ENCODE data around the gene SYT9. TPM values are rescaled to one million over a fixed set of nuclear protein-coding genes. Genes with fewer than 3 reads are reported as not detected.
"Not testable (repeated sequence)": the region's sequence is repeated elsewhere in the genome, so short reads cannot be mapped to it uniquely, and the experiment has no call there.

The SYT9 gene
- total RNA-seq, 1 donor: 0.09 TPM

- TF ChIP-seq CTCF (IDR thresholded peaks at IDR 0.05; ENCODE audit: insufficient read depth, low read length): no peak
- no peak overlapping the region for H3K4me3 ChIP-seq (ENCODE audit: low read depth, low read length)
- DNase-seq (ENCODE audit: low read depth): no peak
Measured at GRCh38 chr11:7515447-7515886, 263.8 kb downstream of the SYT9 start.

- no peak overlapping the region for H3K4me3 ChIP-seq (ENCODE audit: low read depth, low read length)
- TF ChIP-seq CTCF (IDR thresholded peaks at IDR 0.05; ENCODE audit: insufficient read depth, low read length): no peak
- no peak for DNase-seq (ENCODE audit: low read depth)
Measured at GRCh38 chr11:7516475-7516874, 264.8 kb downstream of the SYT9 start.

- DNase-seq (ENCODE audit: low read depth); H3K4me3 ChIP-seq (ENCODE audit: low read depth, low read length): not testable (repeated sequence)
Measured at GRCh38 chr11:7517743-7518142, 266.0 kb downstream of the SYT9 start.

Small RNAs within 50 kb of the gene (small RNA-seq; reads per million reads assigned to genes)
- not detected for gene MIR302E

Other genes starting within 250 kb of the SYT9 start
- 2.9 and 5.2 TPM in 2 replicates for gene ZNF214, start 231.6 kb upstream of the SYT9 start, total RNA-seq (ENCODE audit: low replicate concordance)
- gene NLRP14, start 231.4 kb upstream of the SYT9 start, total RNA-seq (ENCODE audit: low replicate concordance): 0.18 TPM in 1 of 2 replicates, not detected in the other
- not detected in 2 replicates for gene RBMXL2, start 162.9 kb upstream of the SYT9 start, total RNA-seq (ENCODE audit: low replicate concordance)
- gene OLFML1, start 233.6 kb downstream of the SYT9 start, total RNA-seq (ENCODE audit: low replicate concordance): 27.1 and 75.0 TPM in 2 replicates

Data from fibroblast of the aortic adventitia (primary cell).